ENCODE measurements around the gene RARB.

The RARB gene

GRCh38 chr3:25531971-25532370 is 103.9 kb downstream of the RARB start:
- no peaks in the 10 kb centered on the region for H3K4me1 ChIP-seq (ENCODE audit: control insufficient read depth, insufficient read depth, low read length)
- POLR2A ChIA-PET, result no interaction called here

GRCh38 chr3:25532431-25533162 is 104.5 kb downstream of the RARB start:
- Histone ChIP-seq H3K27ac (ENCODE audit: extremely low read depth, low read depth, low read length) (no peak overlapping the region), H3K4me1 (ENCODE audit: control insufficient read depth, insufficient read depth, low read length) (no peaks in the 10 kb centered on the region), H3K36me3 (ENCODE audit: control insufficient read depth in 2 of 2, insufficient read depth in 1 of 2, low read length in 2 of 2) (no peaks in the 10 kb centered on the region), H3K9me3 (ENCODE audit: control insufficient read depth, insufficient read depth, low read depth, low read length) (no peaks in the 10 kb centered on the region), H3K4me3 (ENCODE audit: low read depth, low read length) (no peak overlapping the region)
- TF ChIP-seq EGR2 (tag by site-specific recombination; IDR thresholded peaks at IDR 0.05; ENCODE audit: low read depth) (no peak), ZIC2 (tag by site-specific recombination; IDR thresholded peaks at IDR 0.05) (no peak), ZNF830 (tag by site-specific recombination; IDR thresholded peaks at IDR 0.05; ENCODE audit: low read depth) (no peak), ZNF549 (tag by site-specific recombination; IDR thresholded peaks at IDR 0.05) (no peak), ZNF112 (tag by site-specific recombination; IDR thresholded peaks at IDR 0.05) (no peak), ZNF560 (tag by site-specific recombination; IDR thresholded peaks at IDR 0.05; ENCODE audit: borderline replicate concordance) (no peak), HOXA7 (CRISPR knock-in tag; IDR thresholded peaks at IDR 0.05; ENCODE audit: borderline replicate concordance) (no peak), OSR2 (tag by site-specific recombination; IDR thresholded peaks at IDR 0.05) (no peak), ZNF776 (tag by site-specific recombination; IDR thresholded peaks at IDR 0.05; ENCODE audit: borderline replicate concordance) (no peak), ZNF239 (tag by site-specific recombination; IDR thresholded peaks at IDR 0.05) (no peak), MYNN (tag by site-specific recombination; IDR thresholded peaks at IDR 0.05; ENCODE audit: borderline replicate concordance) (no peak)
- TF ChIP-seq, protein P1, sequence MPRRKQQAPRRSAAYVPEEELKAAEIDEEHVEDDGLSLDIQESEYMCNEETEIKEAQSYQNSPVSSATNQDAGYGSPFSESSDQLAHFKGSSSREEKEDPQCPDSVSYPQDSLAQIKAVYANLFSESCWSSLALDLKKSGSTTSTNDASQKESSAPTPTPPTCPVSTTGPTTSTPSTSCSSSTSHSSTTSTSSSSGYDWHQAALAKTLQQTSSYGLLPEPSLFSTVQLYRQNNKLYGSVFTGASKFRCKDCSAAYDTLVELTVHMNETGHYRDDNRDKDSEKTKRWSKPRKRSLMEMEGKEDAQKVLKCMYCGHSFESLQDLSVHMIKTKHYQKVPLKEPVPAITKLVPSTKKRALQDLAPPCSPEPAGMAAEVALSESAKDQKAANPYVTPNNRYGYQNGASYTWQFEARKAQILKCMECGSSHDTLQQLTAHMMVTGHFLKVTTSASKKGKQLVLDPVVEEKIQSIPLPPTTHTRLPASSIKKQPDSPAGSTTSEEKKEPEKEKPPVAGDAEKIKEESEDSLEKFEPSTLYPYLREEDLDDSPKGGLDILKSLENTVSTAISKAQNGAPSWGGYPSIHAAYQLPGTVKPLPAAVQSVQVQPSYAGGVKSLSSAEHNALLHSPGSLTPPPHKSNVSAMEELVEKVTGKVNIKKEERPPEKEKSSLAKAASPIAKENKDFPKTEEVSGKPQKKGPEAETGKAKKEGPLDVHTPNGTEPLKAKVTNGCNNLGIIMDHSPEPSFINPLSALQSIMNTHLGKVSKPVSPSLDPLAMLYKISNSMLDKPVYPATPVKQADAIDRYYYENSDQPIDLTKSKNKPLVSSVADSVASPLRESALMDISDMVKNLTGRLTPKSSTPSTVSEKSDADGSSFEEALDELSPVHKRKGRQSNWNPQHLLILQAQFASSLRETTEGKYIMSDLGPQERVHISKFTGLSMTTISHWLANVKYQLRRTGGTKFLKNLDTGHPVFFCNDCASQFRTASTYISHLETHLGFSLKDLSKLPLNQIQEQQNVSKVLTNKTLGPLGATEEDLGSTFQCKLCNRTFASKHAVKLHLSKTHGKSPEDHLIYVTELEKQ (tag by site-specific recombination; IDR thresholded peaks at IDR 0.05; ENCODE audit: borderline replicate concordance), result no peak
- CTCF ChIA-PET, result interaction anchor here (0.6 to 1.4 kb wide), 8 partner anchors 10 to 477 kb away, joined by 3 to 5 read pairs (median 4); no protein-coding TSS in a partner anchor
- POLR2A ChIA-PET, result no interaction called here

More at GRCh38 chr3:25531971-25532370, 103.9 kb downstream of the RARB start:
- Histone ChIP-seq H3K4me3 (ENCODE audit: low read depth, low read length) (no peak overlapping the region), H3K9me3 (ENCODE audit: control insufficient read depth, insufficient read depth, low read depth, low read length) (no peaks in the 10 kb centered on the region), H3K27ac (ENCODE audit: extremely low read depth, low read depth, low read length) (no peak overlapping the region), H3K36me3 (ENCODE audit: control insufficient read depth in 2 of 2, insufficient read depth in 1 of 2, low read length in 2 of 2) (no peaks in the 10 kb centered on the region)
- TF ChIP-seq ZNF664 (tag by site-specific recombination; IDR thresholded peaks at IDR 0.05) (no peak), ZNF670 (tag by site-specific recombination; IDR thresholded peaks at IDR 0.05; ENCODE audit: low read depth) (no peak), ZNF514 (tag by site-specific recombination; IDR thresholded peaks at IDR 0.05) (no peak), SCRT1 (tag by site-specific recombination; IDR thresholded peaks at IDR 0.05; ENCODE audit: borderline replicate concordance) (no peak), KLF7 (tag by site-specific recombination; IDR thresholded peaks at IDR 0.05; ENCODE audit: borderline replicate concordance) (no peak), ZSCAN16 (tag by site-specific recombination; IDR thresholded peaks at IDR 0.05) (no peak), ZNF274 (IDR thresholded peaks at IDR 0.05; ENCODE audit: low read length) (no peak), ZNF274 (tag by site-specific recombination; IDR thresholded peaks at IDR 0.05; ENCODE audit: borderline replicate concordance) (no peak), SP3 (tag by site-specific recombination; IDR thresholded peaks at IDR 0.05) (no peak), ZFHX2 (tag by site-specific recombination; conservative IDR thresholded peaks at IDR 0.05) (no peak), SCRT2 (tag by site-specific recombination; IDR thresholded peaks at IDR 0.05) (no peak), ZIC2 (tag by site-specific recombination; IDR thresholded peaks at IDR 0.05) (no peak), ZNF585B (tag by site-specific recombination; IDR thresholded peaks at IDR 0.05) (no peak), ZNF211 (tag by site-specific recombination; IDR thresholded peaks at IDR 0.05; ENCODE audit: low read depth) (no peak), SETDB1 (IDR thresholded peaks at IDR 0.05; ENCODE audit: insufficient read length, low read length) (no peak), KLF1 (tag by site-specific recombination; IDR thresholded peaks at IDR 0.05) (no peak), TCF7L2 (IDR thresholded peaks at IDR 0.05; ENCODE audit: borderline replicate concordance, low read depth, low read length) (no peak)
- CTCF ChIA-PET, result interaction anchor here (0.6 to 1.4 kb wide), 4 partner anchors 13 to 1834 kb away, joined by 3 to 7 read pairs (median 4); no protein-coding TSS in a partner anchor
